Stomach (tissue), 9 donors: ENCODE data around the gene WHRN. TPM values are rescaled to one million over a fixed set of nuclear protein-coding genes. Genes with fewer than 3 reads are reported as not detected.

Experiments used
- DNase-seq, 2 donors: peaks; one replicate each; pipeline versions ENCODE4 v3.0.0 to v3.0.0-alpha.2; 2013 to 2019
- H3K27ac ChIP-seq, 5 donors: fragments of 200-600 bp in 4 of 5; sonication (generic) in 4 of 5; one replicate each; pipeline ENCODE4 v1.5.1; 2013 to 2019; ENCODE audit warnings: mild to moderate bottlenecking in 1 of 5, moderate library complexity in 1 of 5
- H3K27me3 ChIP-seq, 3 donors: fragments of 200-600 bp; sonication (generic); one replicate each; pipeline ENCODE4 v1.5.1; 2017 to 2019; ENCODE audit warnings: mixed run types in 1 of 3
- H3K36me3 ChIP-seq, 4 donors: fragments of 200-600 bp; sonication (generic); 1 replicate in 3 of 4; 2 replicates in 1 of 4; pipeline ENCODE4 v1.5.1; 2016 to 2019
- H3K4me1 ChIP-seq, 4 donors: fragments of 200-600 bp; sonication (generic); one replicate each; pipeline ENCODE4 v1.5.1; 2016 to 2019
- H3K4me3 ChIP-seq, 4 donors: fragments of 200-600 bp; sonication (generic) in 3 of 4; one replicate each; pipeline ENCODE4 v1.5.1; 2016 to 2019; ENCODE audit warnings: mild to moderate bottlenecking in 1 of 4
- H3K9me3 ChIP-seq, 4 donors: fragments of 200-600 bp; sonication (generic); one replicate each; pipeline ENCODE4 v1.5.1; 2016 to 2019
- EP300 ChIP-seq: sonication (generic); formaldehyde crosslinking; IDR thresholded peaks from one replicate; pipeline ENCODE4 v1.6.1; 2017; ENCODE audit warnings: antibody characterized with exemption
- POLR2A ChIP-seq, 4 donors: fragments of 450-650 bp; IDR thresholded peaks; one replicate each; pipeline ENCODE4 v1.6.1; 2016; ENCODE audit warnings: antibody characterized with exemption in 4 of 4, control low read depth in 2 of 4, mild to moderate bottlenecking in 1 of 4, moderate library complexity in 1 of 4
- POLR2AphosphoS5 ChIP-seq, 3 donors: sonication (generic); formaldehyde crosslinking; IDR thresholded peaks; one replicate each; pipeline ENCODE4 v1.6.1; 2016; ENCODE audit warnings: antibody characterized with exemption in 3 of 3
- WGBS, 5 donors: extraction: QIAGEN DNeasy Blood & Tissue Kit in 3 of 5; methylation state at CpG; one replicate each; pipeline versions ENCODE4 v1.1.5 to v1.1.7; 2013 to 2018; 5-methylcytosine and 5-hydroxymethylcytosine counted together
- intact Hi-C: fragments of 100-400 bp; cut with DNase I; formaldehyde crosslinking; loops from one replicate; pipeline ENCODE4 v1.15.1; 2023; ENCODE audit warnings: low total_unique reads
- polyA plus RNA-seq, 3 donors: library from polyadenylated mRNA; stranded (reverse); fragments of 200-250 nt; gene quantifications; one replicate each; pipeline ENCODE4 v1.2.3, GENCODE V29; 2013
- total RNA-seq, 5 donors: library from RNA; depleted of rRNA; stranded (reverse); fragments of >200 nt; gene quantifications; one replicate each; pipeline versions ENCODE4 v1.1.0 to v1.2.3, GENCODE V29; 2014 to 2016
- TF ChIP-seq, protein P1 (sequence below), 7 experiments: fragments of 450-650 bp in 4 of 7; fragments of 200-600 bp in 3 of 7; sonication (generic) in 3 of 7; IDR thresholded peaks; one replicate each; pipeline ENCODE4 v1.5.1; 2016 to 2019; ENCODE audit warnings: antibody characterized with exemption in 7 of 7, control low read depth in 2 of 7, mild to moderate bottlenecking in 1 of 7
- donor health status: healthy with polysubstance abuse.
- donor health status: Bipolar disorder and iron deficiency.
- donor health status: healthy.

Gene WHRN
- total and polyA plus RNA-seq, 8 donors: 2.3 to 70.1 (median 4.8) TPM

DNA sequence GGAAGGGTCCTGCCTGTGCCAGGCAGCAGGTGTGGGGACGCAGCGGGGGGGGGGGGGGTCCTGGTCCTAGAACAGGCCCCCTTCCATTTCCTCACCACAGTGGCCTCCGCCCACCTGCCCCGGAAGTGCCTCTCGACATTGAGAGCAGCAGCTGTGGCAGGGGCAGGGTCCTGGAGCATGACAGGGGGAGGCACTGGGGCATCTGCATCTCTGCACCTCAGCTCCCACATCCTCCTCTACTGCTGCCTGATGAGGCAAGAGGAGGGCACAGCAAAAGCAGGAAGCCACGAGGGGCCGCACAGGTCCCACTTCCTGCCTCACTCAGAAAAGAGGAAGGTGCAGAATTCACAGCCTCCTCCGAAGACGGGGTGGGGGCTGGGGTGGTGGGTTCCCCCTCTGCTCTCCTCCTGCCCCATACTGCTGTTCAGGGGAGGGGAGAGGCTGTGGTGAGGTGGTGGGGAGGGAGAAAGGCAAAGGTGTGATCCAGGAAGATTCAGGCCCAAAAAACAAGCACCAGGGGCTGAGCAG lies 132.3 kb downstream of the WHRN start:
- no peaks in the 10 kb centered on the region for H3K27me3 ChIP-seq
- peaks cover 15 to 91% (median 28%) of the 10 kb centered on the region in 4 donors for H3K4me1 ChIP-seq
- 56 to 74% (median 64%) methylated on average over 2 to 9 of the region's 9 CpGs for WGBS, 5 donors
- peak overlapping the region in 1 of 4 donors; percentile 11 for H3K4me3 ChIP-seq
- H3K9me3 ChIP-seq: no peaks in the 10 kb centered on the region
- peak; percentile 69 to 85 for DNase-seq
- TF ChIP-seq POLR2A (IDR thresholded peaks at IDR 0.05) (no peak), EP300 (no peak), POLR2AphosphoS5 (IDR thresholded peaks at IDR 0.05) (peak in 2 of 3 donors; percentile 52 to 59)
- H3K36me3 ChIP-seq: peaks cover 30 to 96% (median 90%) of the 10 kb centered on the region in 4 donors
- intact Hi-C loops: no loop called here
- peak overlapping the region; percentile 16 to 83 (median 71) for H3K27ac ChIP-seq

DNA sequence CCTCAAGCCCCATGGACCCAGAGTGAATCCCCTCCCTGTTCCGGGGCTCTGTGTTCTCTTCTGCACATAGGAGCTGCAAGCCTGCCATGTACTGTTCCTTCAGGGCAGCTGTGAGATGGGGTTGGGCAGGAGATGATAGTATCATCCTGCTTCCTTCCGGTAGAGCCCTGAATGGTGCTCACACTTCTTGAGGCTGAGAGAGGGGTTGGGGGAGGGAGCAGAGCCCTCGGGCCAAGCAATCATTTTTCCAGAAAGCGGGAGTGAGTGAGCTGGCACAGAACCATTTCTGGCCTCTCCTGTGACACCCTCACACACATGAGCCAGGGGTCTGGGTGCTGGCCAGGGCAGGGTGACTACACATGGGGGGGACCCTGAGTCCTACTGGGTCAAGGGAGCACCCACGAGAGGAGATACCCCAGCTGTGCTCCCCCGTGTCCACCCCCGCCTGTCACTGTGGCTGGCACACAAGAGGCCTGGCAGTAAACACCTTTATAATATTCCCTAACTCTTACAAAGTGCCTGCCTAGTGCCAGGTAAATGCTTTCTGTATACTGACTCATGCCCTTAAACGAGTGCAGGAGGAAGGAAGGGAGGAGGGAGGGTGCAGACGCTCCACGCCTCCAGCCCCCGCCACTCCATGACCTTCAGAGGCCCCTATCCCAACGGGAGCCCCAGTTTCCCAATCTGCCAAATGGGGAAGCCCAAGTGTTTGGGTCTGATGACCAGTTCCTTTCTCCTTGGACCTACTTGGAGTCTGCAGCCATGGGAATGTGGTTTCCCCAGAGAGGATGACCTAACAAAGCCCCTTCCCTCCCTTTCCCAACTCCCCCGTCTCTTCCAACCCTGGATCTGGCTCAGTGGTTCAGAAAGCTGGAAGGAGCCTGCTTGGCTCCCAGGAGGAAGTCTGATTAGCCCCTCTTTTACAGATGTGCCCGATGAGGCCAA lies 133.0 kb downstream of the WHRN start:
- Histone ChIP-seq H3K9me3 (no peaks in the 10 kb centered on the region), H3K27ac (peak overlapping the region; percentile 16 to 83 (median 71)), H3K27me3 (no peaks in the 10 kb centered on the region), H3K4me1 (peaks cover 19 to 95% (median 30%) of the 10 kb centered on the region in 4 donors), H3K36me3 (peaks cover 34 to 96% (median 90%) of the 10 kb centered on the region in 4 donors), H3K4me3 (peak overlapping the region in 1 of 4 donors; percentile 11)
- intact Hi-C loops: no loop called here
- peak in 1 of 2 donors; percentile 59 for DNase-seq
- peak in 1 of 3 donors; percentile 16 for TF ChIP-seq POLR2AphosphoS5 (IDR thresholded peaks at IDR 0.05)
- TF ChIP-seq, protein P1, sequence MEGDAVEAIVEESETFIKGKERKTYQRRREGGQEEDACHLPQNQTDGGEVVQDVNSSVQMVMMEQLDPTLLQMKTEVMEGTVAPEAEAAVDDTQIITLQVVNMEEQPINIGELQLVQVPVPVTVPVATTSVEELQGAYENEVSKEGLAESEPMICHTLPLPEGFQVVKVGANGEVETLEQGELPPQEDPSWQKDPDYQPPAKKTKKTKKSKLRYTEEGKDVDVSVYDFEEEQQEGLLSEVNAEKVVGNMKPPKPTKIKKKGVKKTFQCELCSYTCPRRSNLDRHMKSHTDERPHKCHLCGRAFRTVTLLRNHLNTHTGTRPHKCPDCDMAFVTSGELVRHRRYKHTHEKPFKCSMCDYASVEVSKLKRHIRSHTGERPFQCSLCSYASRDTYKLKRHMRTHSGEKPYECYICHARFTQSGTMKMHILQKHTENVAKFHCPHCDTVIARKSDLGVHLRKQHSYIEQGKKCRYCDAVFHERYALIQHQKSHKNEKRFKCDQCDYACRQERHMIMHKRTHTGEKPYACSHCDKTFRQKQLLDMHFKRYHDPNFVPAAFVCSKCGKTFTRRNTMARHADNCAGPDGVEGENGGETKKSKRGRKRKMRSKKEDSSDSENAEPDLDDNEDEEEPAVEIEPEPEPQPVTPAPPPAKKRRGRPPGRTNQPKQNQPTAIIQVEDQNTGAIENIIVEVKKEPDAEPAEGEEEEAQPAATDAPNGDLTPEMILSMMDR (IDR thresholded peaks at IDR 0.05): no peak
- WGBS, 5 donors: 42 to 66% (median 56%) methylated on average over 13 to 14 of the region's 14 CpGs

DNA sequence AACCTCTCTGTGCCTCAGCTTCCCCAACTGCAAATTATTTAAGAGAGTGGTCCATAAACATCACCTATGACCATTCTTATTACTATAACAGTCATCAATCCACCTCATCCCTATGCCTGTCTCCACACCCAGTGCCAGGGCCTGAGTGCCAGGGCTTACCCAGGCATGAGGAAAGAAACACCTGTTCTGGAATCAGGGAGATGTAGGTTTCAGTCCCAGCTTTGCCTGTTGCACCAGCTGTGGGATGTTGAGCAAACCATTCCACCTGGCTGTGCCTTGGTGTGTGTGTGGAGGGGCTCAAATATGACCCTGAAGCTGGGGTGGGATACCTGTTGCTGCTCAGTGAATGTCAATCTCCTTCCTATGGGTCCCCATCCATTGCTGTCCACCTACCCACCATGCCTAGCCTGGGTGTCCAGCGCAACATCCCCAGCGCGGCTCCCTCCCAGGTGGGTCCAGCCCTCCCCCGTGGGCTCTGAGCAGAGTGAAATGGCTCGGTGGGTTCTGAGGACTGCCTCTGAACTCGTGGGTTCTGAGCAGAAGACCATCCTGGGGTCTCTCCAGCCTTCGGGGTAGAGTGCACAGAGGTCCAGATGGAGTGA lies 133.8 kb downstream of the WHRN start:
- WGBS, 5 donors: 65 to 80% (median 77%) methylated on average over 7 of the region's 7 CpGs
- H3K27me3 ChIP-seq: no peaks in the 10 kb centered on the region
- H3K9me3 ChIP-seq: no peaks in the 10 kb centered on the region
- H3K27ac ChIP-seq: peak overlapping the region in 4 of 5 donors; percentile 63 to 83 (median 76)
- no peak for DNase-seq
- H3K4me3 ChIP-seq: no peak overlapping the region
- peaks cover 28 to 95% (median 85%) of the 10 kb centered on the region in 4 donors for H3K36me3 ChIP-seq
- TF ChIP-seq, protein P1 (IDR thresholded peaks at IDR 0.05): no peak
- TF ChIP-seq POLR2A (IDR thresholded peaks at IDR 0.05) (no peak), EP300 (no peak)
- intact Hi-C loops: no loop called here
- H3K4me1 ChIP-seq: peaks cover 21 to 98% (median 36%) of the 10 kb centered on the region in 4 donors

DNA sequence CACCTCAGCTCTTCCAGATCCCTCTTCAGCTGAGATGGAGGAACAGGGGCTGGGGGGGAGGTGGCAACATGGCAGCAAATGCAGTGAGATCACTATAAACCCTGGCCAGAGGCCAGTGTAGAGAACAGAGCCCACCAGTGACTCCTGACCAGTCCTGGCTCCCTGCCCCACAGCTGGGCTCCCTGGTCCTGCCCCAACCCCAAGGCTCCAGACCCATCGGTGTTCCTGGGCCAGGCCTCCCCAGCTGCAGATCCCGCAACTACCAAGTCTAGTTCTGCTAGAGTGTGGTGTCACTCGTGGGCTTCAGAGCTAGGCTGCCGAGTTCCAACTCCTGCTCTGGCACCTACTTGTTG lies 134.3 kb downstream of the WHRN start:
- 65 to 86% (median 80%) methylated on average over 4 of the region's 4 CpGs for WGBS, 5 donors
- H3K4me1 ChIP-seq: peaks cover 21 to 98% (median 39%) of the 10 kb centered on the region in 4 donors

More for the DNA sequence above, 134.3 kb downstream of the WHRN start:
- no peaks in the 10 kb centered on the region for H3K27me3 ChIP-seq
- DNase-seq: peak in 1 of 2 donors; percentile 46
- peaks cover 27 to 97% (median 84%) of the 10 kb centered on the region in 4 donors for H3K36me3 ChIP-seq
- H3K4me3 ChIP-seq: no peak overlapping the region
- intact Hi-C loops: no loop called here
- no peak for TF ChIP-seq POLR2A (IDR thresholded peaks at IDR 0.05)
- TF ChIP-seq EP300: no peak
- TF ChIP-seq, protein P1 (IDR thresholded peaks at IDR 0.05): no peak
- TF ChIP-seq POLR2AphosphoS5 (IDR thresholded peaks at IDR 0.05): no peak
- H3K9me3 ChIP-seq: no peaks in the 10 kb centered on the region
- peak overlapping the region in 4 of 5 donors; percentile 63 to 83 (median 76) for H3K27ac ChIP-seq
